HFF-Myc (cell line): Measurements from ENCODE around the gene NECAB2.

Source experiments
- DNase-seq: peaks from one replicate; pipeline ENCODE4 v3.0.0-alpha.2; 2011; ENCODE audit warnings: low read depth; ENCODE audit errors: extremely low read depth
- H3K4me3 ChIP-seq: replicated peaks from 2 replicates; pipeline ENCODE4 v1.5.1; 2011; ENCODE audit warnings: low read depth, mild to moderate bottlenecking, control low read depth, low read length
- TF ChIP-seq, protein P1 (sequence below): IDR thresholded peaks from 2 replicates; pipeline ENCODE4 v1.5.1; 2012; ENCODE audit warnings: mild to moderate bottlenecking, low read depth, low read length, control low read depth; ENCODE audit errors: missing control alignments

NECAB2 gene

DNA sequence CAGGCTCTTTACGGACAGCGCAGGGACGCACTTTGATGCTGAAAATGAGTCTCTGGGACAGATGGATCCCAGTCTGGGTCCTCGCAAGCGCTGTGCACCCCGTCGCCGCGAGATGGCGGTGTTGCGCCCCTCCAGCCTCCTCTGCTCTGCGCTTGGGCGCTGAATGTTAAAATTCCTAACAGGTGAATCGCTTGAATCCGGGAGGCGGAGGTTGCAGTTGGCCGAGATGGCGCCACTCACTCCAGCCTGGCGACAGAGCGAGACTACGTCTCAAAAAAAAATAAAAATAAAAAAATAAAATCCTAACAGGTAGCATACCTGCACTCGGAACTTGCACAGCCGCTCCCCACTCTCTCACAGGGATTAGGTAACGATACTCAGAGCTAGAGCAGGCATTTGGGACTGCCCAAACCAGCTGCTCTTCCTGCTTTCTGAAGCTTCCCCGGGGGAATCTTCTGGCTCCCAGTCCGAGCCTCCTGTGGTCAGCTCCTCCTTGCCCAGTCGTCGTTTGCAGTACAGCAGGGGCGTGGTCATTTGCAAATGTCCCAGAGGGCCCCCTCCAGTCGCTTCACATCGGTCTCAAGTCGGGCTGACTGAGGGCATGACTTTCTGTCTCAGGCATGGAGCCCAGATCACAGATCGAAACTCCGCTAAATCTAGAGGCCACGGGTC lies 41.2 kb upstream of the NECAB2 start:
- TF ChIP-seq, protein P1, sequence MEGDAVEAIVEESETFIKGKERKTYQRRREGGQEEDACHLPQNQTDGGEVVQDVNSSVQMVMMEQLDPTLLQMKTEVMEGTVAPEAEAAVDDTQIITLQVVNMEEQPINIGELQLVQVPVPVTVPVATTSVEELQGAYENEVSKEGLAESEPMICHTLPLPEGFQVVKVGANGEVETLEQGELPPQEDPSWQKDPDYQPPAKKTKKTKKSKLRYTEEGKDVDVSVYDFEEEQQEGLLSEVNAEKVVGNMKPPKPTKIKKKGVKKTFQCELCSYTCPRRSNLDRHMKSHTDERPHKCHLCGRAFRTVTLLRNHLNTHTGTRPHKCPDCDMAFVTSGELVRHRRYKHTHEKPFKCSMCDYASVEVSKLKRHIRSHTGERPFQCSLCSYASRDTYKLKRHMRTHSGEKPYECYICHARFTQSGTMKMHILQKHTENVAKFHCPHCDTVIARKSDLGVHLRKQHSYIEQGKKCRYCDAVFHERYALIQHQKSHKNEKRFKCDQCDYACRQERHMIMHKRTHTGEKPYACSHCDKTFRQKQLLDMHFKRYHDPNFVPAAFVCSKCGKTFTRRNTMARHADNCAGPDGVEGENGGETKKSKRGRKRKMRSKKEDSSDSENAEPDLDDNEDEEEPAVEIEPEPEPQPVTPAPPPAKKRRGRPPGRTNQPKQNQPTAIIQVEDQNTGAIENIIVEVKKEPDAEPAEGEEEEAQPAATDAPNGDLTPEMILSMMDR = peak; percentile 98
- DNase-seq = peak; percentile 36
- no peak overlapping the region; the same call in 1 of the 2 replicates for H3K4me3 ChIP-seq

DNA sequence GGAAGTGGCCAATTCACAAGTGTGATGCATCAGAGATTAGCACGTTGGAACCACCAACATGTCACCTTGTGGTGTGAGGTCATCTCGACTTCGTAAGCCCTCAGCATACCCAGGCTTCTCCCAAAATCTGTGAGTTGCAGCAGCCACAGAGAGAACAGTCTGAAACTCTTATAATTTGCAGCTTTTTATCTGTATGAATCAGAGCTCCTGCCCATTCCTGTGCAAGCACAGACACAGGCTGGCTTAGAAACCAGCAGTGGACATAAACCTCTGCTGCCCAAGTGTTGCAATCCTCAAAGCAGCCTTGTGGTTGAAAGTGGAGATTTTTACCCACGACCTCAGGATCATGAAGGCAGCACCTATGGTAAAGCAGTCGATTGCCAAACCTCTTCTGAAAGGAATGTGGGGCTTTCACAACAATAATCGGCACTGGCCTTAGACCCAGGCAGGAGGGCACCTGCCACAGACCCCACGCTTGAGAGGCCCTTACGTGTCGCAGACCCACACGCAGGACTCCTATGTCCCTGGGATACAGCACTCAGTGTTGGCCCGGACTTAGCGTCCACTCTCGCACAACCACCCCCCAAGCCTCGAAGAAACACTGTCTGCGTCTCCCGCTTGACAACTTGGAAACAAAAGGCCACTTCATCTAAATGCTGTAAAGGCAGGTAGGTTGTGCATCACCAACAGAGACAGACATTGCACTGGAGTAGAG lies 39.5 kb upstream of the NECAB2 start:
- H3K4me3 ChIP-seq = no peak overlapping the region
- no peak for DNase-seq
- TF ChIP-seq, protein P1 = no peak

DNA sequence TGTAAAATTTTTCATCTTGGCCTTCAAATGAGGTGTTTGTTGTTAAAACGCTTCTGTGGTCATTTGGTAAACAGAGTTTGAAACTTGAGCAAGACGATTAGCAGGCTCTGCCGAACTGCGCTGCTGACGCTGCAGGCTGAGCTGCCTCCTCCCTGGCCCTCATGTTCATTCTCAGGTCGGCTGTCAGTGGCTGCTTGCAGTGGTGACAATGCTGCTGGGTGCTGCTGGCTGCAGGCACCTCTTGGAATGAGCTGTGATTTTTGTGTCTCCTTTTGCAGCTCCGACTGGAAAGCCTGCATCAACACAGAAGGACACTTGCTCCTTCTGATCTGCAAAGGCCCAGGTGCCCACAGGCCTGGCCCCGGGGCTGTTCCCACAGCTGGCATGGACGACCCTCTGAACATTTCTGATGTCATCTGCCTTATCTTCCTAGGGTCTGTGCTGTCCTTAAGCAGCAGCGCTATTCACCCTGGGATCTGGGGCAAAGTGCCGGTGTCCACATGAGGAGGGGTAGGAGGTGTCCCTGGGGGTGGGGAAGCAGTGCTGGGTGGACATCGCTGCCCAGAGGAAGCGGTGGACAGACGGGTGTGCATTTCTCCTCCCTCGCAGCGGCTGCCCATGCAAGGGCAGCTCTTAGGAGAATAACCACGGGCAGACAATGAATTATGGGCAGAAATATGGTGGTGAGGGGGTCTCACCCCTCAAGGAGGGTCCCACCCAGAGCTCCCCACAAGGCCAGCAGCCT lies 38.1 kb upstream of the NECAB2 start:
- TF ChIP-seq, protein P1 = no peak

DNA sequence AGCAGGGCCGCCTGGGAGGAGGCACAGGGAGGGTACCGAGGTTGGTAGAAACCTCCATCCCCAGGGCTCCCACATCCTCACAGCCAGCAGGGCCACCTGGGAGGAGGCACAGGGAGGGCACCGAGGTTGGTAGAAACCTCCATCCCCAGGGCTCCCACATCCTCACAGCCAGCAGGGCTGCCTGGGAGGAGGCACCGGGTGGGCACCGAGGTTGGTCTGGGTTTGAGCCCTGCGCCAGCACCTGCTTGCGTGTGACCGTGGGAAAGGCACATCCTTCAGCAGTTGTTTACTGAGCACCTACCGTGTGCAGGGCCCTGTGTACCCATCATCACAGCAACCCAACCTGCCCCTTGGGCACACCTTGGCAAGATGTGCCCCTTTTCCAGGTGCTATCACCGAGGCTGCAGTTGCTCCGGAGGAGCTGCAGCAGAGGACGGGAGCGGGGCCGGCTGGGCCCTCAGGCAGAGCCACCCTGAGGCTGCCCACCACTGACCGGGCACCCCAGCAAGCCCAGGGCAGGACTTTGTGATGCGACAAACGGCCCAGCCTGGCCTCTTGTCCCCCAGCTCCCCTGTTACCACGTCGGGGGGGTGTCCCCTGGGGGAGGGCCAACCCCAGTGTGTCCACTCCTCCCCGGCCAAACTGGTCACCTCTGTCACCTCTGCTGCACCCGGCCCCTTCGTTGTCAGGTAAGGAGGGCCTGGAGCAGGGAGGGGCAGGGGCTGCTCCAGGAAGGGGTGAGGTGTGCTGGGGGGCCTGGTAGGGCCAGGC lies 37.1 kb upstream of the NECAB2 start:
- no peak overlapping the region for H3K4me3 ChIP-seq
- no peak for DNase-seq
- TF ChIP-seq, protein P1 = no peak

More for the DNA sequence above, 38.1 kb upstream of the NECAB2 start:
- no peak for DNase-seq
- no peak overlapping the region for H3K4me3 ChIP-seq

GRCh38 chr16:83931556-83931955 lies 36.5 kb upstream of the NECAB2 start:
- H3K4me3 ChIP-seq = no peak overlapping the region
- TF ChIP-seq, protein P1 = no peak
- no peak for DNase-seq

DNA sequence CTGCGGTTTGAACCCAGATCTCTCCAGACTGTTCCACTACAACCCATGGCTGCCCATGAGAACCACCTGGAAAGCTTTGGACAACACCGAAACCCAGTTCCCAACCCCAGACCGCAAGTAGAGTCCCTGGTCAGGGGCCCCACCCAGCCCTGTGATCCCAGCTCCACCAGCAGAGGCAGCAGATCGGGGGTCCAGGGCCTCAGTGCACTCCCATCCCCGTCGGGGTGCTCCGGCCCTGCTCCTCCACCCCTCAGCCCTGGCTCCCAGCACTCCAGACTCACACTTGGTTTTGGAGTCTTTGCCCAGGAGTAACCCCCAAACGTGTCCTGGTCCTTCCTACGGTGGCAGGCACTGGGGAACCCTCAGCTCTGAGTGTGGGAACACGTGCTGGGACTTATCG lies 35.7 kb upstream of the NECAB2 start:
- DNase-seq = no peak
- H3K4me3 ChIP-seq = no peak overlapping the region
- TF ChIP-seq, protein P1 = no peak
